ENCODE measurements around the gene SVOPL.
"Not testable (repeated sequence)": the region's sequence is repeated elsewhere in the genome, so short reads cannot be mapped to it uniquely, and the experiment has no call there.

Gene SVOPL

GRCh38 chr7:138700857-138701536, at the start of gene SVOPL:
TSS of gene SVOPL (minus strand) at chr7:138701362. CDS start at chr7:138679045, 22,317 bp downstream.
- no peak for DNase-seq (ENCODE audit: low spot score)

GRCh38 chr7:138750473-138750872, 49.3 kb upstream of the SVOPL start:
- DNase-seq (ENCODE audit: low spot score): no peak

DNA sequence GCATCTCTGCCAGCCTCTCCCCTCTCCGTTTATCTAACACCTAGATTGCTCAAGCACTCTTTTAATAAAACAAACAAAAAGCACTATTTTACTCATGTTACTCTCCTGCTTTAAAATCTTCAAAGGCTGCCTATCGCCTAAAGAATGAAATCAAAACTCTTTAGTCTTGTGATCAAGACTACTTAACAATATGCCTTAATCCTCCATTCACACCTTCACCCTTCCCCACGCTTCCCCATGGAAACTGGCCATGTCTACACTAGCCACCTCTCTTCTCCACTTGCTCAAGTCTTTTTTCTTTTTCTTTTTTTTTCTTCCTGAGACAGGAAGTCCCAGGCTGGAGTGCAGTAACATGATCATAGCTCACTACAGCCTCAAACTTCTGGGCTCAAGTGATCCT, 48.8 kb upstream of the SVOPL start:
- DNase-seq (ENCODE audit: low spot score): no peak

- DNase-seq (ENCODE audit: low spot score): no peak
Measured at GRCh38 chr7:138748666-138749065, 47.5 kb upstream of the SVOPL start.

GRCh38 chr7:138746073-138746472, 44.9 kb upstream of the SVOPL start:
- DNase-seq (ENCODE audit: low spot score): no peak

- DNase-seq (ENCODE audit: low spot score): no peak
Measured at GRCh38 chr7:138745189-138745588, 44.0 kb upstream of the SVOPL start.

- no peak for DNase-seq (ENCODE audit: low spot score)
Measured at GRCh38 chr7:138741453-138741735, 40.2 kb upstream of the SVOPL start.

DNA sequence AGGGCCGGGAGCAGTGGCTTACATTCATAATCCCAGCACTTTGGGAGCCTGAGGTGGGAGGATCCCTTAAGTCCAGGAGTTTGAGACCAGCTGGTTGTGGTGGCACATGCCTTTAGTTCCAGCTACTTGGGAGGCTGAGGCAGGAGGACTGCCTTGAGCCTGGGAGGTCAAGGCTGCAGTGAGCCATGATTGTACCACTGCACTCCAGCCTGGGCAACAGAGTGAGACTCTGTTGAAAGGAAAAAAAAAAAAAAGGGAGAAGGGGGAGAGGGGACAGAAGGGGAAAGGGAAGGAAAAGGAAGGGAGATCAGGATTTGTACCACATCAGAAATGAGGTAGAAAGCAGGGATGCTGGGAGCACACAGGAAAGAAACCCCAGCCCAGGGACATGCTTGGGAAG, 38.7 kb upstream of the SVOPL start:
- DNase-seq (ENCODE audit: low spot score): no peak

GRCh38 chr7:138738551-138739335, 37.6 kb upstream of the SVOPL start:
- peak; percentile 65 for DNase-seq (ENCODE audit: low spot score)

DNA sequence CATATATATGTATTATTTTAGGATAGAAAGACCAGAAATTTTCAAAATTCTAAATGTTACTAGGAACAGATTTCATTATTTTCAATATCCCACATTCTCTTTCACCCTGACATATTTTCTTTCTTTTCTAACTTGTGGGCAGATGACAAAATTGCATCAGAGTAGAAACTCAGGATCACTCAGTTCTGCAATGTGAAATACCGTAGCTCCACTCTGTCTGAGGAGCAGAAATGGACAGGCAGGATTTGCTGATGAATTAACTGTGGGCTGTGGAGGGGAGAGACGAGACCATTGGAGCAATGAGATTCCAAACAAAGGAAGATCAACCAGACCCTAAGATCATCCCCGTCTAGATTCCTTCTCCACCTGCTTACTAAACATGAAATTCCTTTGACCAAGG, 37.0 kb upstream of the SVOPL start:
- DNase-seq (ENCODE audit: low spot score): no peak

- no peak for DNase-seq (ENCODE audit: low spot score)
Measured at GRCh38 chr7:138735399-138735798, 34.2 kb upstream of the SVOPL start.

GRCh38 chr7:138731733-138732132, 30.6 kb upstream of the SVOPL start:
- DNase-seq (ENCODE audit: low spot score): not testable (repeated sequence)

DNA sequence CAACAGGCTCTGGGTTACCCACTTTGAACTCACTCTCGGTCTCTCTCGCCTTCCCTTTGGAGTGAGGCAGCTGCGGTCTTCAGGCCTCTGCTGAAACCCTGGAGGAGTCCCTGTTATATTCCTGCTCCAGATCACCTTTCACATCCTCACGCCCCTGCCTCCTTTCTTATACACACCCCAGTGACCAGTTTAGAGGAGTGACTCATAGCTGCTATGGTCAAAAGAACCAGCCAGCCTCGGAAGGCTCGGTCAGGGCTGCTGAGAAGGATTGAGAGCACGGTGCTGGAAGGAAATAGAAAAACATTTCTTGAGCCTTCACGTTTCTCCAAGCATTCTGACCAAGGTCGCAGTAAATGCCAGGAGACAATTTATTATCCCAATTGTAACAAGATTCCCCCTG, 28.3 kb upstream of the SVOPL start:
- no peak for DNase-seq (ENCODE audit: low spot score)

DNA sequence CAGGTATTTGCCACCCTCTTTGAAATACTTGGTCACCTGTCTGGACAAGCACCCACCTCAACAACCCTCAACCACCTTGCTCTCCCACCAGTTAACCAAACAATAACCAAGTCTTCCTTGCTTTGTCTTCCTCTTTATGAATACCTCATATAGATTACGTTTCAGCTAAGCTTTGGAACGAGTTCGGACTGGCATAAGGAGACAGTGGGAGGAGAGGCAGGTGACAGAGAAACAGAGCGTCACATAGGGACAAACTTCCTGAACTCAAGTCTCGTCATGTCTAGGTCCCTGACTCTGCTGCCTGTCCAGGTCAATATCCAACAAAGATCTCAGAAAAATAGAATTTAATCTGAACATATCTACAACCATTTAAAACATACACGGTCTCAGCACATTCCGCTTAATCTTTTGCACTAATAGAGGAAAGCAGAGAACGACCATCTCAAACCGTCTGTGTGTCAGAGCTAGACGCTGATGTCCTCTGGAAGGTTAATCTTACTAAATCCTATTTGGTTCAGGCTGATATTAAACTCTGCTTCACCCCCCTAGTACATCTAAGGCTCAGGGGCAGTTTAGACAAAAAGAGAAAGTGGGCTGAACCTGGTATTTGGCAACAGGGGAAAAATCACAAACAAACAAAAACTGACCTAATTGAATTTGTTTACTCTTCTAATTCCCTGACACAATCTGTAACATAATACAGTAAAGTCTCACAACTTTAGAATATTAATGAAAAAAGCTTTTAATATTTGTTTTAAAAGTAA, 26.4 kb upstream of the SVOPL start:
- no peak for DNase-seq (ENCODE audit: low spot score)

GRCh38 chr7:138726288-138726687, 25.1 kb upstream of the SVOPL start:
- DNase-seq (ENCODE audit: low spot score): no peak

DNA sequence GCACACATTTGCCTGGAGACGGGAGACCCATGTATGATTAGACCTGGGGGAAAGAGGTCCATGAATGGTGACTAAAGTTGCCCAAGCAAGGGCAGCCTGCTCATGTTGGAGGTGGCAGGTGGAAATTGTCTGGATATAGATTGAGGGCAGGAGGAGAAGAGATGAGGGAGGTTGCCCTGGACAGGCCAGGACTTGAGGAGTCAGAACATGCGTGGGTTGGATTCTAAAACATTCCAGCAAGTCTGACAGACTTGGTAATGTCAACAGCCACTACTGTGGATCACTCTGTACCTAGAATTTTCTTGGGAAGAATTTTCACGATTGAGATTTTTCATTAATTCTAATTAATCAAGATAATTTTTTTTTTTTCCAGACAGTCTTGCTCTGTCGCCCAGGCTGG, 19.1 kb upstream of the SVOPL start:
- no peak for DNase-seq (ENCODE audit: low spot score)

GRCh38 chr7:138716889-138717288, 15.7 kb upstream of the SVOPL start:
- no peak for DNase-seq (ENCODE audit: low spot score)

GRCh38 chr7:138713191-138713590, 12.0 kb upstream of the SVOPL start:
- DNase-seq (ENCODE audit: low spot score): no peak

GRCh38 chr7:138712652-138713051, 11.5 kb upstream of the SVOPL start:
- DNase-seq (ENCODE audit: low spot score): no peak

DNA sequence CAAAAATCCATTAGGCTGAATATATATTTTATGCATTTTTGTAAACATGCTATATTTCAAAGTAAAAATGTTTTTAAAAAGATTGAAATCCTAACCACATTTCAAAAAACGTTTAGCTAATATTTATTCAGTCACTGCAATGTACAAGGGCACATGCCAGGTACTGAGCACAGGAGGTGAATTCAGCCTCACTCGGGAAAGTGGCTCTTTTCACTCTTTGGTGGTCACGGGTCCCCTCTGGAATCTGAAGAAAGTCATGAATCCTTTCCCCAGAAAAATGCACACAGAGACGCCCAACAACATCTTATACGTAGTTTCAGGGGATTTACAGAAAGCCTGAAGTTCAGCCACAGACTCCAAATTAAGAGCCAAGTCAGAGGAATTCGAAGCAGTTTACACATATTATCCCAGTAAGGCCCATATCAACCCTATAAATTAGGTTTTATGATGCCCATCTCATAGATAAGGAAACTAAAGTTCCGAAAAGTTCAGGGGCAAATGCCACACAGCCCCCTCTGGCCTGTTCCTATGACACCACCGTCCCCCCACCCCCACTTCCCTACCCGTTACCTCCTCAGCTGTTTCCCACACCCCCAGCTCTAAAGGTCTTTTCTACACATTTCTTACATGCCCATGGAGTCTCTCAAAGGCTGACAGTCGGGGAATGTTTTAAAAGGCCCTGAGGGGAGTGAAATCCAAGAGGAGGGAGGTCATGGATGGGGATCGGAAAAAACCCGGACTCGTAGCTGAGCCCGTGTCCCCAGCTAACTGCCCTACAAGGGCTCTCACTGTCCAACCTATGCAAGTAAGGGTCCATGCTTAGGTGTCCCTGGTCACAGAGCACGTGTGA, 9.6 kb upstream of the SVOPL start:
- no peak for DNase-seq (ENCODE audit: low spot score)

GRCh38 chr7:138705167-138705566, 4.0 kb upstream of the SVOPL start:
- DNase-seq (ENCODE audit: low spot score): no peak

DNA sequence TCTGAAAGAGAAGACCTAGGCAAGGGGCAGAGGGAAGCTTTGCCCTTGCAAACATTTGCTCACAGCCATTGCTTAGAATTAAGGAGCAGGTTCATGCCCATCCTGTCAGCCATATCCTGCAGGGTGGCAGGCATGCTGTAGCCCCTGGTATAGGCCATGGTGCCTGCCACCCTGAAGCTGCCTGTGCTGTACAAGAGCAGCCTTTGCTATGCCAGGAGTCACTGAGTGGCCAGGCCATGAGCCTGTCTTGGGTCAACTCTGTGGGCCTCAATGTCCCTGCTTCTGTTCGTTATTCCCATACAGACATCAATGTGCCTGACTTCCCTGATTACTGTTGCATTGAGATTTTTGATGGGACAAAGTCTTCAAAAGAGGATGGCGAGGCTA, 368 bp upstream of the SVOPL start:
- DNase-seq (ENCODE audit: low spot score): no peak

Data from germinal center (tissue), 1 donor.